GM12878 (cell line): Measurements from ENCODE around the gene NAP1L1. TPM values are rescaled to one million over a fixed set of nuclear protein-coding genes. Genes with fewer than 3 reads are reported as not detected.
A peak's percentile ranks its signal among the peaks of the same experiment; 100 is the strongest.

Experiments
- ATAC-seq: fragments of 200-7000 bp; cut with Tn5 transposase; 3 replicates; pipeline ENCODE4 v1.9.1; 2020; ENCODE audit warnings: mild to moderate bottlenecking, moderate library complexity
- BruUV-seq: library from RNA; stranded (reverse); fragments of 400-500 nt; replicated peaks from 2 replicates; lab custom pipeline; 2021; lab: Mats Ljungman, UMichigan
- CTCF ChIA-PET: fragments of 300-600 bp; sonication (Branson Sonifier 250); formaldehyde crosslinking; extraction: SDS; loops from one replicate; lab custom pipeline; 2021; ENCODE audit warnings: inconsistent platforms; lab: Yijun Ruan, JAX
- POLR2A ChIA-PET: fragments of 350-600 bp; formaldehyde crosslinking; extraction: SDS; loops from one replicate; lab custom pipeline; 2021; ENCODE audit warnings: inconsistent platforms; lab: Charles Lee
- RAD21 ChIA-PET: fragments of 300-600 bp; sonication (Branson Sonifier 250); formaldehyde crosslinking; loops from one replicate; lab custom pipeline; 2023; ENCODE audit warnings: antibody characterized with exemption; ENCODE audit not compliant: unreplicated experiment; lab: Charles Lee
- SMC1A ChIA-PET: fragments of 300-600 bp; sonication (Branson Sonifier 250); formaldehyde crosslinking; loops from one replicate; lab custom pipeline; 2023; ENCODE audit not compliant: unreplicated experiment, uncharacterized antibody; lab: Charles Lee
- DNase-seq: peaks from one replicate; pipeline ENCODE4 v3.0.0-alpha.2; 2011; ENCODE audit warnings: low read depth, low spot score
- FAIRE-seq: peaks from 3 replicates; lab custom pipeline; 2011; peaks lifted over from hg19 to GRCh38; lab: Jason Lieb, UNC
- H2AFZ ChIP-seq: 2 replicates; pipeline ENCODE4 v1.6.0; 2011; ENCODE audit warnings: low read depth, low read length, control low read depth; ENCODE audit not compliant: control insufficient read depth
- H3K27ac ChIP-seq: 2 replicates; pipeline ENCODE4 v1.5.1; 2011; ENCODE audit warnings: control low read depth; ENCODE audit not compliant: control insufficient read depth, insufficient read depth
- H3K27me3 ChIP-seq, 2 experiments: replicated peaks in 1 of 2; 2 replicates each; pipeline versions ENCODE4 v1.6.0 to v1.6.1; 2011; ENCODE audit warnings: low read length in 1 of 2; ENCODE audit not compliant: control insufficient read depth in 2 of 2, insufficient read depth in 2 of 2
- H3K36me3 ChIP-seq, 2 experiments: 2 replicates each; pipeline ENCODE4 v1.5.1; 2011; ENCODE audit warnings: low read length in 1 of 2; ENCODE audit not compliant: control insufficient read depth in 2 of 2, insufficient read depth in 2 of 2
- H3K4me1 ChIP-seq: 2 replicates; pipeline ENCODE4 v1.6.1; 2011; ENCODE audit warnings: mild to moderate bottlenecking, low read length, moderate library complexity, mixed read lengths; ENCODE audit not compliant: control insufficient read depth, insufficient read depth
- H3K4me2 ChIP-seq: 2 replicates; pipeline ENCODE4 v1.6.0; 2011; ENCODE audit warnings: control low read depth; ENCODE audit not compliant: control insufficient read depth, insufficient read depth
- H3K4me3 ChIP-seq: fragments of 200-600 bp; sonication (generic); 2 replicates; pipeline ENCODE4 v1.5.1; 2016
- H3K79me2 ChIP-seq: 2 replicates; pipeline ENCODE4 v1.6.0; 2011; ENCODE audit warnings: low read length; ENCODE audit not compliant: control insufficient read depth, insufficient read depth
- H3K9ac ChIP-seq: 2 replicates; pipeline ENCODE4 v1.8.0; 2011; ENCODE audit warnings: low read length, control low read depth, mixed read lengths; ENCODE audit not compliant: control insufficient read depth, insufficient read depth
- H3K9me3 ChIP-seq: replicated peaks from 3 replicates; pipeline ENCODE4 v1.5.1; 2011; ENCODE audit warnings: mild to moderate bottlenecking, low read length; ENCODE audit not compliant: control insufficient read depth, insufficient read depth
- H4K20me1 ChIP-seq: 2 replicates; pipeline ENCODE4 v1.6.0; 2011; ENCODE audit not compliant: control insufficient read depth, insufficient read depth
- BACH1 ChIP-seq: fragments of 450-650 bp; IDR thresholded peaks from 2 replicates; pipeline ENCODE4 v1.6.1; 2017; ENCODE audit warnings: mild to moderate bottlenecking, borderline replicate concordance
- CBX5 ChIP-seq: sonication (generic); IDR thresholded peaks from 2 replicates; pipeline ENCODE4 v1.6.1; 2016; ENCODE audit warnings: low read depth, moderate library complexity, mild to moderate bottlenecking, inconsistent platforms
- EZH2 ChIP-seq: IDR thresholded peaks from 2 replicates; pipeline ENCODE4 v1.6.1; 2012; ENCODE audit warnings: low read depth, mild to moderate bottlenecking, control low read depth, inconsistent platforms, low read length, borderline replicate concordance; ENCODE audit not compliant: control insufficient read depth
- FOXK2 ChIP-seq: fragments of 450-650 bp; IDR thresholded peaks from 2 replicates; pipeline ENCODE4 v1.6.1; 2017; ENCODE audit warnings: mild to moderate bottlenecking, moderate library complexity
- HDGF ChIP-seq: fragments of 450-650 bp; IDR thresholded peaks from 2 replicates; pipeline ENCODE4 v1.6.1; 2016; ENCODE audit warnings: antibody characterized with exemption
- PAX8 ChIP-seq: fragments of 450-650 bp; IDR thresholded peaks from 2 replicates; pipeline ENCODE4 v1.6.1; 2017; ENCODE audit warnings: mild to moderate bottlenecking, moderate library complexity
- PKNOX1 ChIP-seq: fragments of 450-650 bp; IDR thresholded peaks from 2 replicates; pipeline ENCODE4 v1.6.1; 2016; ENCODE audit warnings: mild to moderate bottlenecking
- SPI1 ChIP-seq: IDR thresholded peaks from 2 replicates; pipeline ENCODE4 v1.6.1; 2011; ENCODE audit warnings: low read depth, mild to moderate bottlenecking, low read length, moderate library complexity, borderline replicate concordance; ENCODE audit not compliant: insufficient read depth
- WGBS: methylation state at CpG from one replicate; pipeline ENCODE4 v1.1.6; 2016; ENCODE audit warnings: low lambda C conversion rate; ENCODE audit not compliant: insufficient replicate concordance, insufficient coverage; ENCODE audit errors: missing lambda C conversion rate; 5-methylcytosine and 5-hydroxymethylcytosine counted together
- in situ Hi-C: fragments of 300-500 bp; cut with MboI; formaldehyde crosslinking; loops from 9 replicates; pipeline ENCODE4 v1.14.3; 2018; ENCODE audit warnings: mixed read lengths
- intact Hi-C: fragments of 100-400 bp; cut with micrococcal nuclease; formaldehyde crosslinking; loops from one replicate; pipeline ENCODE4 v1.14.2; 2022; ENCODE audit not compliant: unreplicated experiment
- polyA plus RNA-seq, 11 experiments: library from polyadenylated mRNA; depleted of rRNA in 4 of 11; unstranded in 6 of 11; stranded (reverse) in 5 of 11; fragments of >200 nt; fragmentation: Nextera tagmentation in 4 of 11; fragmentation: Illumina TruSeq in 1 of 11; extraction: Ambion mirVana in 4 of 11; extraction: Trizol in 1 of 11; gene quantifications; 1 replicate in 1 of 11; 2 replicates in 10 of 11; pipeline versions ENCODE4 v1.2.1 to v1.2.3, GENCODE V29; 2011 to 2016; ENCODE audit warnings: inconsistent platforms in 2 of 11, missing spikeins in 2 of 11, low read depth in 1 of 11
- total RNA-seq, 4 experiments: library from RNA; depleted of rRNA in 3 of 4; stranded (reverse); fragments of >200 nt in 3 of 4; fragmentation: Illumina TruSeq in 1 of 4; extraction: Trizol in 1 of 4; gene quantifications; 2 replicates each; pipeline versions ENCODE4 v1.2.1 to v1.2.3, GENCODE V29; 2013 to 2021

Gene NAP1L1
- total and polyA plus RNA-seq, 10 of the 15 experiments (the other 5 are each of a cell fraction or from before 2014, with no cell fraction given), result 256 to 1,036 (median 536) TPM

DNA sequence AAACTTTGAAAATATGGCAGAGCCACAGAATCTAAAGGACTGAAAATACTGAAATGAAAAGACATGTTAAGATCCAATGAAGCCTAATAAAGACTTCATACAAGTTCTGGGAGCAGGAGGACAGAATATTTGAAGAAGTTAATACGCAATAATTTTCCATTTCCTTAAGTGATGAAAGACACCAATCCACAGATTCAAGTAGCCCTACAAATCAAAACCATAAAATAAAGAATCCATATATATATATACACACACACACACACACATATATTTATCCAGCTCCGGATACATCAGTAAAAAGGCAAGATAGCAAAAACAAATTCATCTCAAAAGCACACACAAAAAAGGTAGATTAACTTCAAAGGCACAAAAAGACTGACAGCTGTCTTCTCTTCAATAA, 5.7 kb downstream of the NAP1L1 start:
- intact Hi-C loops, result no loop called here
- DNase-seq, result no peak
- Histone ChIP-seq H4K20me1 (no peaks in the 10 kb centered on the region), H3K27ac (no peak overlapping the region), H3K9me3 (no peaks in the 10 kb centered on the region), H3K79me2 (peaks cover 98% of the 10 kb centered on the region), H3K27me3 (no peaks in the 10 kb centered on the region; a peak in 1 of 4 replicates), H3K4me2 (peak overlapping the region; percentile 46), H2AFZ (no peak overlapping the region), H3K4me3 (peak overlapping the region; percentile 43; the same call in 1 of the 2 replicates), H3K9ac (no peak overlapping the region), H3K4me1 (0 out of 2 replicates have a peak, but pooled peaks cover 7% of the 10 kb centered on the region), H3K36me3 (0 out of 4 replicates have a peak, but pooled peaks cover 0 to 2% of the 10 kb centered on the region in 2 experiments)
- no peak for ATAC-seq
- CTCF ChIA-PET, result interaction anchor here (0.6 to 2.4 kb wide), 12 partner anchors 8 to 641 kb away, joined by 3 to 7 read pairs (median 3); partner anchors contain the start of gene BBS10
- POLR2A ChIA-PET, result interaction anchor here (0.6 to 2.7 kb wide), 2 partner anchors 47 to 144 kb away, joined by 5 to 11 read pairs; partner anchors contain the start of gene PHLDA1
- in situ Hi-C loops, result loop anchor here (5.0 to 25.0 kb wide), 2 partner anchors 269 to 984 kb away; partner anchors contain the start of genes BBS10 and E2F7
- no TSS peak for BruUV-seq
- SMC1A ChIA-PET, result interaction anchor here (0.6 to 4.4 kb wide), 13 partner anchors 10 to 718 kb away, joined by 3 to 29 read pairs (median 4); partner anchors contain the start of gene BBS10
- WGBS, result 50% methylated on average over 2 of the region's 2 CpGs
- no peak for FAIRE-seq
- RAD21 ChIA-PET, result interaction anchor here (0.6 to 2.3 kb wide), 7 partner anchors 9 to 595 kb away, joined by 3 to 9 read pairs (median 3); no protein-coding TSS in a partner anchor
- TF ChIP-seq PKNOX1 (0 out of 2 replicates have a peak, but pooled peaks have one; percentile 7), FOXK2 (no peak), PAX8 (no peak)
- TF ChIP-seq, all 136 proteins: peak for 1

DNA sequence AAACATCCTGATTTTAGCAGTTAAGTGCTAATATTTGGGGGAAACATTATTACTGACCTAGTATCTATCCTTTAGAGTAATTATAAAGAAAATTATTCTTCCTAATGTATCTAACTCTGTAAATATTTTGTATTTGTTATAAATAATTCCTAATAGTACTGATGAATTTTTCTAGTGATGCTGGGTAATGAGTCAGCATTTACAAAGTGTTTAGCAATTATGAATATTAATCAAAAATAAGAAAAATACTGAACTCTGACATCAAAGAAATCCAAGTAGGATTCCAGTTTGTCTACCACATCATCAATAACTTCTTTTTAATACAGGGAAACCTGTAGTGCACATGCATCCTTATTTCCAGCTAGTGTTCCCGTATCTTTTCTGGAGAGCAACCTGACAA, 9.0 kb downstream of the NAP1L1 start:
- FAIRE-seq (no peak), DNase-seq (no peak), ATAC-seq (no peak)
- in situ Hi-C loops (loop anchor here (5.0 to 25.0 kb wide), 2 partner anchors 272 to 987 kb away; partner anchors contain the start of genes BBS10 and E2F7), intact Hi-C loops (no loop called here)
- 100% methylated on average over 1 of the region's 1 CpG for WGBS
- Histone ChIP-seq H3K4me1 (peaks cover 4% of the 10 kb centered on the region; the same call in 1 of the 2 replicates), H3K36me3 (peaks cover 0 to 7% of the 10 kb centered on the region in 2 experiments; a peak in 2 of 4 replicates), H3K4me2 (no peak overlapping the region), H3K9ac (no peak overlapping the region), H3K4me3 (no peak overlapping the region), H3K27me3 (no peaks in the 10 kb centered on the region; a peak in 1 of 4 replicates), H2AFZ (no peak overlapping the region), H3K27ac (no peak overlapping the region), H3K9me3 (no peaks in the 10 kb centered on the region; the same call in 1 of the 3 replicates), H4K20me1 (no peaks in the 10 kb centered on the region; the same call in 1 of the 2 replicates), H3K79me2 (peaks cover 98% of the 10 kb centered on the region)
- ChIA-PET CTCF (interaction anchor here (0.6 to 1.0 kb wide), 2 partner anchors 39 to 266 kb away, joined by 3 to 4 read pairs; no protein-coding TSS in a partner anchor), POLR2A (no interaction called here), SMC1A (interaction anchor here (0.8 to 1.2 kb wide), 4 partner anchors 8 to 511 kb away, joined by 3 to 4 read pairs (median 3); no protein-coding TSS in a partner anchor), RAD21 (interaction anchor here (0.8 kb wide), 1 partner anchor 381 kb away, joined by 3 read pairs; no protein-coding TSS in a partner anchor)
- TF ChIP-seq SPI1 (no peak), CBX5 (no peak), HDGF (no peak), BACH1 (no peak), EZH2 (no peak)
- BruUV-seq, result no TSS peak
